Esophagus (tissue), 2 donors: ENCODE results near the gene CBLN3. TPM values are rescaled to one million over a fixed set of nuclear protein-coding genes. Genes with fewer than 3 reads are reported as not detected.
A peak's percentile ranks its signal among the peaks of the same experiment; 100 is the strongest.
"Not testable (repeated sequence)": the region's sequence is repeated elsewhere in the genome, so short reads cannot be mapped to it uniquely, and the experiment has no call there.

Source experiments
- H3K27ac ChIP-seq, 2 donors: one replicate each; pipeline ENCODE4 v1.5.1; 2013; ENCODE audit warnings: low read depth in 2 of 2, mild to moderate bottlenecking in 2 of 2, inconsistent platforms in 1 of 2, low read length in 1 of 2, moderate library complexity in 1 of 2
- H3K27me3 ChIP-seq, 2 donors: one replicate each; pipeline ENCODE4 v1.6.1; 2013; ENCODE audit warnings: low read length in 2 of 2, control low read depth in 1 of 2, mild to moderate bottlenecking in 1 of 2; ENCODE audit not compliant: insufficient read depth in 2 of 2, control insufficient read depth in 1 of 2
- H3K36me3 ChIP-seq, 2 donors: one replicate each; pipeline ENCODE4 v1.6.1; 2013; ENCODE audit warnings: low read length in 1 of 2; ENCODE audit not compliant: control insufficient read depth in 2 of 2, insufficient read depth in 2 of 2
- H3K4me1 ChIP-seq, 2 donors: one replicate each; pipeline ENCODE4 v1.6.1; 2013; ENCODE audit warnings: low read length in 1 of 2; ENCODE audit not compliant: control insufficient read depth in 2 of 2, insufficient read depth in 2 of 2
- H3K4me3 ChIP-seq, 2 donors: one replicate each; pipeline ENCODE4 v1.5.1; 2013; ENCODE audit warnings: low read length in 2 of 2, mild to moderate bottlenecking in 2 of 2, low read depth in 1 of 2, moderate library complexity in 1 of 2
- H3K9me3 ChIP-seq, 2 donors: one replicate each; pipeline ENCODE4 v1.6.1; 2013; ENCODE audit warnings: mild to moderate bottlenecking in 2 of 2, low read depth in 1 of 2, low read length in 1 of 2, moderate library complexity in 1 of 2; ENCODE audit not compliant: control insufficient read depth in 2 of 2, insufficient read depth in 1 of 2
- WGBS, 2 donors: extraction: QIAGEN DNeasy Blood & Tissue Kit; methylation state at CpG; one replicate each; pipeline ENCODE4 v1.1.7; 2013; 5-methylcytosine and 5-hydroxymethylcytosine counted together
- polyA plus RNA-seq, 2 donors: library from polyadenylated mRNA; stranded (reverse); fragments of 200-250 nt; gene quantifications; one replicate each; pipeline ENCODE4 v1.2.3, GENCODE V29; 2013
- donor health status: healthy with polysubstance abuse.
- donor health status: Bipolar disorder and iron deficiency.

The CBLN3 gene
- polyA plus RNA-seq, 2 donors, result 0.75 to 0.86 TPM

- peaks cover 0 to 3% of the 10 kb centered on the region in 2 donors for H3K36me3 ChIP-seq
- no peaks in the 10 kb centered on the region for H3K4me1 ChIP-seq
- WGBS, 2 donors, result 77 to 84% methylated on average over 3 of the region's 3 CpGs
- no peak overlapping the region for H3K4me3 ChIP-seq
- H3K27me3 ChIP-seq, result no peaks in the 10 kb centered on the region
- peaks cover 0 to 2% of the 10 kb centered on the region in 2 donors for H3K9me3 ChIP-seq
- H3K27ac ChIP-seq, result no peak overlapping the region
Measured at GRCh38 chr14:24459331-24459730, 29.9 kb upstream of the CBLN3 start.

DNA sequence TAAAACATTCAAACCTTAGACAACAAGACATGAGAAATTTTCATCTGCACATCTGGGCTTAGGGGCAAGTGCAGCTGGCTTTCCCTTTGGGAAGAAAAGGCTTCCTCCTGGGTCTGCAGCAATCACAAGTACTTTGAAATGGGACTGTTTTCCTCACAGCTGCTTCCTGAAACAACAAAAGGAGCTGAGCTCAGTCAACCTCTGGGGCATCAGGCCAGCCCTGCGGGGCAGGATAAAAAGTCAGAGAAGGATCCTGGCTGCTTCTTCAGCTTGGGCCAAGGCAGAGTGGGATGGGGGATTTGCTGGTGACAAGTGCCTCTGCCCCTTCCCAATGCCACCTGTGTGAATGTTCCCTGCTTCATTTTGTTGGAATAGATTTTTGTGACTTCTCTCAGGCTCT is 29.3 kb upstream of the CBLN3 start:
- Histone ChIP-seq H3K4me1 (no peaks in the 10 kb centered on the region), H3K27me3 (no peaks in the 10 kb centered on the region), H3K27ac (no peak overlapping the region), H3K9me3 (peaks cover 0 to 2% of the 10 kb centered on the region in 2 donors), H3K36me3 (peaks cover 0 to 3% of the 10 kb centered on the region in 2 donors), H3K4me3 (no peak overlapping the region)
- WGBS, 2 donors, result 72 to 78% methylated on average over 1 of the region's 1 CpG

GRCh38 chr14:24456980-24457379 is 27.5 kb upstream of the CBLN3 start:
- H3K4me3 ChIP-seq, result no peak overlapping the region
- H3K4me1 ChIP-seq, result no peaks in the 10 kb centered on the region
- no peaks in the 10 kb centered on the region for H3K27me3 ChIP-seq
- peaks cover 0 to 2% of the 10 kb centered on the region in 2 donors for H3K9me3 ChIP-seq
- peaks cover 0 to 3% of the 10 kb centered on the region in 2 donors for H3K36me3 ChIP-seq
- H3K27ac ChIP-seq, result no peak overlapping the region

DNA sequence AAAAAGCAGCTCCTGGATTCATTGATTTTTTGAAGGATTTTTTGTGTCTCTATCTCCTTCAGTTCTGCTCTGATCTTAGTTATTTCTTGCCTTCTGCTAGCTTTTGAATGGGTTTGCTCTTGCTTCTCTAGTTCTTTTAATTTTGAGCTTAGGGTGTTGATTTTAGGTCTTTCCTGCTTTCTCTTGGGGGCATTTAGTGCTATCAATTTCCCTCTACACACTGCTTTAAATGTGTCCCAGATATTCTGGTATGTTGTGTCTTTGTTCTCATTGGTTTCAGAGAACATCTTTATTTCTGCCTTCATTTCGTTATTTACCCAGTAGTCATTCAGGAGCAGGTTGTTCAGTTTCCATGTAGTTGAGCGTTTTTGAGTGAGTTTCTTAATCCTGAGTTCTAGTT is 21.4 kb upstream of the CBLN3 start:
- not testable (repeated sequence) for H3K4me1 ChIP-seq, H3K4me3 ChIP-seq, H3K27ac ChIP-seq, H3K36me3 ChIP-seq, H3K27me3 ChIP-seq, H3K9me3 ChIP-seq
- 71 to 96% methylated on average over 2 of the region's 2 CpGs for WGBS, 2 donors

GRCh38 chr14:24443053-24443665 is 13.7 kb upstream of the CBLN3 start:
- peaks cover 0 to 17% of the 10 kb centered on the region in 2 donors for H3K36me3 ChIP-seq
- 2 to 7% methylated on average over 7 of the region's 7 CpGs for WGBS, 2 donors
- H3K4me1 ChIP-seq, result peaks cover 0 to 2% of the 10 kb centered on the region in 2 donors
- H3K27me3 ChIP-seq, result no peaks in the 10 kb centered on the region
- peak overlapping the region; percentile 69 to 72 for H3K4me3 ChIP-seq
- H3K27ac ChIP-seq, result peak overlapping the region; percentile 100
- H3K9me3 ChIP-seq, result no peaks in the 10 kb centered on the region

GRCh38 chr14:24442240-24443052 is 13.0 kb upstream of the CBLN3 start, which contains the start of gene SDR39U1:
SDR39U1 (minus strand) TSS chr14:24442776; CDS start chr14:24442769, 7 bp downstream.
- Histone ChIP-seq H3K9me3 (no peaks in the 10 kb centered on the region), H3K36me3 (peaks cover 3 to 23% of the 10 kb centered on the region in 2 donors), H3K27me3 (no peaks in the 10 kb centered on the region), H3K4me1 (peaks cover 0 to 2% of the 10 kb centered on the region in 2 donors), H3K27ac (peak within 1 kb of the TSS; percentile 100), H3K4me3 (peak within 1 kb of the TSS; percentile 69 to 72)
- 0% methylated on average over 51 to 52 of the region's 52 CpGs for WGBS, 2 donors

- peak overlapping the region; percentile 69 to 72 for H3K4me3 ChIP-seq
- no peaks in the 10 kb centered on the region for H3K9me3 ChIP-seq
- peak overlapping the region; percentile 100 for H3K27ac ChIP-seq
- no peaks in the 10 kb centered on the region for H3K27me3 ChIP-seq
- H3K4me1 ChIP-seq, result peaks cover 0 to 2% of the 10 kb centered on the region in 2 donors
- WGBS, 2 donors, result 1 to 2% methylated on average over 11 to 12 of the region's 12 CpGs
- H3K36me3 ChIP-seq, result peaks cover 6 to 28% of the 10 kb centered on the region in 2 donors
Measured at GRCh38 chr14:24441904-24442239, 12.4 kb upstream of the CBLN3 start.

- Histone ChIP-seq H3K9me3 (no peaks in the 10 kb centered on the region), H3K27ac (peak overlapping the region; percentile 100), H3K27me3 (no peaks in the 10 kb centered on the region), H3K36me3 (peaks cover 6 to 29% of the 10 kb centered on the region in 2 donors), H3K4me3 (peak overlapping the region in 1 of 2 donors; percentile 69), H3K4me1 (peaks cover 0 to 2% of the 10 kb centered on the region in 2 donors)
- 45 to 60% methylated on average over 5 of the region's 5 CpGs for WGBS, 2 donors
Measured at GRCh38 chr14:24441485-24441884, 12.0 kb upstream of the CBLN3 start.

DNA sequence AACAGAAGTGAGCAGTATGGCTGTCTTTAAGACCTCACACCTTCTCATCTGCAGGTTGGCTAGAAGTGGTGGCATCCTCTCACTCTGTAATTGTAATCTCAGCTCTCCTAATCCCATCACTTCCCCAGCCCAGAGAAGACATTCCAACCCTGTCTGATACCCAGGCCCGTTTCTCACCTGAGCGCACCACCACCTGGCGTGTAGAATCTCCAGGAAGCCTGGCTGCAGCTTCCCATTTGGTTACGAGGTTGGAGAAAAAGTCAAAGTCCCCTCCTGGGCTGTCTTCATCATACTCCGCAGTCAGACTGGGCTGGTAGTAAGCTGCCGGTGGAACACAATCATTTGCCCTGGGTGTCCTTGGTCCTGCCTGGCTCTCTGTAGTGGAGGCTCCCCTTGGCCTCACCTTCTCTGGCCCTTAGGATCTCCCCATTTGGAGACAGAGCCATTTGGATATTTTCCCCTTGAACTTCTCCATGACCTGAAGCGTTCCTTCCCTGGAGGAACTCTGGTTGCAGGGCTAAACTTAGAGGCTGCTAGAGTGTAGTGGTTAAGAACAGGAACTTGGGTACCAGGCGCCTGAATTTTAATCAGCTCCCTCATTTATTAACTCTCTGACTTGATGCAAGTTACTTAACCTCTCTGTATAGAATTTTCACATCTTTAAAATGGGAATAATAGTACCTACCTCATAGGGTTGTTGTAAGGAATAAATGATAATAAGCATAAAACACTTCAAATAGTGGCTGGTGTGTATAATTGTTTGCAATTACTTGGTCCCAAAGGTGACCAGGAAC is 11.3 kb upstream of the CBLN3 start:
- Histone ChIP-seq H3K4me3 (no peak overlapping the region), H3K4me1 (peaks cover 0 to 2% of the 10 kb centered on the region in 2 donors), H3K27me3 (no peaks in the 10 kb centered on the region), H3K27ac (peak overlapping the region in 1 of 2 donors; percentile 29), H3K9me3 (no peaks in the 10 kb centered on the region), H3K36me3 (peaks cover 6 to 29% of the 10 kb centered on the region in 2 donors)
- WGBS, 2 donors, result 82 to 84% methylated on average over 8 of the region's 8 CpGs
